Adipocyte (in vitro differentiated cells): Measurements from ENCODE around the gene TERT.
A peak's percentile ranks its signal among the peaks of the same experiment; 100 is the strongest.

Source experiments
- DNase-seq: peaks from one replicate; pipeline ENCODE4 v3.0.0-alpha.2; 2015; ENCODE audit warnings: low read depth
- H3K27me3 ChIP-seq: replicated peaks from 2 replicates; pipeline ENCODE4 v1.7.0; 2013; ENCODE audit warnings: mild to moderate bottlenecking, low read length, moderate library complexity; ENCODE audit not compliant: control insufficient read depth, insufficient read depth
- H3K36me3 ChIP-seq: 2 replicates; pipeline ENCODE4 v1.7.0; 2013; ENCODE audit warnings: low read length, mild to moderate bottlenecking, moderate library complexity; ENCODE audit not compliant: control insufficient read depth, insufficient read depth, severe bottlenecking
- H3K4me1 ChIP-seq: 2 replicates; pipeline ENCODE4 v1.7.0; 2013; ENCODE audit warnings: mild to moderate bottlenecking, low read length, moderate library complexity; ENCODE audit not compliant: control insufficient read depth, insufficient read depth
- H3K4me3 ChIP-seq: 2 replicates; pipeline ENCODE4 v1.7.0; 2013; ENCODE audit warnings: mild to moderate bottlenecking, low read length, moderate library complexity
- H3K9ac ChIP-seq: 2 replicates; pipeline ENCODE4 v1.7.0; 2013; ENCODE audit warnings: mild to moderate bottlenecking, low read length, moderate library complexity
- H3K9me3 ChIP-seq: 2 replicates; pipeline ENCODE4 v1.7.0; 2013; ENCODE audit warnings: mild to moderate bottlenecking, low read length, moderate library complexity; ENCODE audit not compliant: control insufficient read depth

TERT gene

DNA sequence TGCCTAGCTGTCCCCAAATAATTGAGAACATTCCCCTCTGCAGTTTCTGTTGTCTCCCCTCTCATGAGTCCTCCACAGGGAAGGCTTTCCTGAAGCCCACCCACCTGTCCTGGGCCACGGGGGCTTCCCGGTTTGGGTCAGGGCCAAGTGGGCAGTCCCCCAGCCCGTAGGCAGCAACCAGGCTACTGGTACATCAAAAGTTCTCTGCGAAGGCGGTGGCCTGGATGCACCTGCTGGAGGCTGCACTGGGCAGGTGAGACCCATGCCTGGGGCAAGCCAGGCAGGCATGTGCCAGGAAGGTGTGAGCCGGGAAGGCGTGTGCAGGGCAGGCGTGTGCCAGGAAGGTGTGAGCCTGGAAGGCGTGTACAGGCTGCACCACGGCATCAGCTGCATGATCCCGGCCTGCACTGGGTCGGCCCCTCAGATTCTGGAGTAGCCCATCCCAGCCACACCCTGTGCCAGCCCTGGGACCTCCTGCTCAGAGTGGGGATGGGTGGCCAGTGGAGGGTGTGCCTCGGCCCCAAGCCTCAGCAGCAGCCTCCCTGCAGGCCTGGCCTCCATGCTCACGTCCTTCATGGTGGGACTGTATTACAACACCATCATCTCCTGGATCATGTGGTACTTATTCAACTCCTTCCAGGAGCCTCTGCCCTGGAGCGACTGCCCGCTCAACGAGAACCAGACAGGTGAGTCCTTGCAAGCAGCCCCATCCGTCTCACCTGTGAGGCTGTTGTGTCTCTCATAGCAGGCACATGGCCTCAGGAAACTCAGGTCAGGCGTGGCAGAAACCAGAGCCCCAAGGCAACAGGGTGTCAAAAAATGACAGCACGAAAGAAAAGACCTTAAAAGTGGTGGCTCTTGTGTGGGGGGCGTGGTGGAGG is 84.7 kb downstream of the TERT start:
- Histone ChIP-seq H3K9ac (no peak overlapping the region), H3K4me3 (no peak overlapping the region), H3K27me3 (peaks cover 39% of the 10 kb centered on the region), H3K4me1 (no peaks in the 10 kb centered on the region), H3K36me3 (no peaks in the 10 kb centered on the region), H3K9me3 (no peaks in the 10 kb centered on the region)
- DNase-seq: no peak

- Histone ChIP-seq H3K4me1 (no peaks in the 10 kb centered on the region), H3K36me3 (no peaks in the 10 kb centered on the region), H3K9me3 (no peaks in the 10 kb centered on the region), H3K9ac (no peak overlapping the region), H3K27me3 (peaks cover 42% of the 10 kb centered on the region), H3K4me3 (no peak overlapping the region)
- DNase-seq: no peak
Measured at GRCh38 chr5:1209489-1209852, 85.4 kb downstream of the TERT start.

DNA sequence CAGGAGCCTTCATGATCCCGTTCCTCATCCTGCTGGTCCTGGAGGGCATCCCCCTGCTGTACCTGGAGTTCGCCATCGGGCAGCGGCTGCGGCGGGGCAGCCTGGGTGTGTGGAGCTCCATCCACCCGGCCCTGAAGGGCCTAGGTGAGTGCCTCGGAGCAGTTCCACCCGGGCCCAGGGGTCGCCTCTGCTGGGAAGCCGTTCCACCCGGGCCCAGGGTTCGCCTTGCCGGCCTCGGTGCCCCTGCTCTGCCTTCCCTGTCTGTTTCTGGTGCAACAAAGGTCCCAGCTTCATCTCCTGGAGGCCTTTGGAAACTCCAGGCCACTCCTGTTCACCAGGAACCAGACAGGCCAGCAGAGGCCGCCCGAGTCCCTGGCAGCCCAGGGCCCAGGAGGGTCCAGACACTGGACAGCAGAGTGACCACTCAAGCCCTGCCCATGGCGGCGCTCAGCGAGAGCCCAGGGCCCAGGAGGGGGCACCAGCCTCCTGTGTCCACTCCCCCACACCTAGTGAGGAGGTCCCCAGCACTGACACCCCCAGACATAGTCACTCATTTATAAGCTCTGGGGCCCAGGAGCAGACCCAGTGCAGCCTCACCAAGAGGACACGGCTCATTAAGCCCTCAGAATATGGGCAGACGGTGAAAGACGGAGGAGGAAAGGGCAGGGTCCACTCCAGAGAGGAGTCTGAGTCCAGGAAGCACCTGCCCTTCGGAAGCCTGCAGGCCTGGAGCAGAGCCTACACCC is 86.0 kb downstream of the TERT start:
- no peak for DNase-seq
- H3K9ac ChIP-seq: no peak overlapping the region
- no peaks in the 10 kb centered on the region for H3K4me1 ChIP-seq
- peaks cover 47% of the 10 kb centered on the region for H3K27me3 ChIP-seq
- no peaks in the 10 kb centered on the region for H3K36me3 ChIP-seq
- H3K9me3 ChIP-seq: no peaks in the 10 kb centered on the region
- H3K4me3 ChIP-seq: no peak overlapping the region

DNA sequence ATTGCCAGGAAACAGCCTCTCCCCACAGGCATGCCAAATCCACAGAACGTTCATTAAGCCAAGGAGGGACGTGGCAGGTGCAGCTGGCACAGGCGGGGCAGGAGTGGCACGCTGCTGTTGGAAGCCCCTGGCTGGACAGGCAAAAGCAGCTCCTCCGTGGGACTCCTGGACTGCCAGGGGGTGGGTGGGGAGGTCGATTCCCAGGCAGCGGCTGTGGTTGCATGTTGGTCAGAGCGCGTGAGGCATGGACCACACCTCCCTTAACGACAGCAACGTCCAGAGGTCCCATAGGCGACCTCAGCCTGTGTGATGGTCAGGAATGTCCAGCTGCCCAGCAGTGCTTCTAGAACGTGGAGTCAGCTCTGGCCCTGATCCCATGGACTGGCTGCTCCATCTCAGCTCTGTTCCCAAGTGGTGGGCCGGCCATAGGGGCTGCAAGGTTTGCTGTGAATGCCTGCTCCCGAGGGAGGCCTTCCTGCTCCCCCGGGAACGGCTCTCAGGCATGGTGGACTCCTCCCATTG is 86.6 kb downstream of the TERT start:
- DNase-seq: no peak
- Histone ChIP-seq H3K9ac (no peak overlapping the region), H3K27me3 (peaks cover 53% of the 10 kb centered on the region), H3K4me3 (no peak overlapping the region), H3K36me3 (no peaks in the 10 kb centered on the region), H3K4me1 (no peaks in the 10 kb centered on the region), H3K9me3 (no peaks in the 10 kb centered on the region)

GRCh38 chr5:1207555-1207954 is 87.3 kb downstream of the TERT start:
- no peak for DNase-seq
- H3K36me3 ChIP-seq: no peaks in the 10 kb centered on the region
- peaks cover 53% of the 10 kb centered on the region for H3K27me3 ChIP-seq
- no peaks in the 10 kb centered on the region for H3K9me3 ChIP-seq
- H3K4me1 ChIP-seq: no peaks in the 10 kb centered on the region
- H3K4me3 ChIP-seq: no peak overlapping the region
- H3K9ac ChIP-seq: no peak overlapping the region

DNA sequence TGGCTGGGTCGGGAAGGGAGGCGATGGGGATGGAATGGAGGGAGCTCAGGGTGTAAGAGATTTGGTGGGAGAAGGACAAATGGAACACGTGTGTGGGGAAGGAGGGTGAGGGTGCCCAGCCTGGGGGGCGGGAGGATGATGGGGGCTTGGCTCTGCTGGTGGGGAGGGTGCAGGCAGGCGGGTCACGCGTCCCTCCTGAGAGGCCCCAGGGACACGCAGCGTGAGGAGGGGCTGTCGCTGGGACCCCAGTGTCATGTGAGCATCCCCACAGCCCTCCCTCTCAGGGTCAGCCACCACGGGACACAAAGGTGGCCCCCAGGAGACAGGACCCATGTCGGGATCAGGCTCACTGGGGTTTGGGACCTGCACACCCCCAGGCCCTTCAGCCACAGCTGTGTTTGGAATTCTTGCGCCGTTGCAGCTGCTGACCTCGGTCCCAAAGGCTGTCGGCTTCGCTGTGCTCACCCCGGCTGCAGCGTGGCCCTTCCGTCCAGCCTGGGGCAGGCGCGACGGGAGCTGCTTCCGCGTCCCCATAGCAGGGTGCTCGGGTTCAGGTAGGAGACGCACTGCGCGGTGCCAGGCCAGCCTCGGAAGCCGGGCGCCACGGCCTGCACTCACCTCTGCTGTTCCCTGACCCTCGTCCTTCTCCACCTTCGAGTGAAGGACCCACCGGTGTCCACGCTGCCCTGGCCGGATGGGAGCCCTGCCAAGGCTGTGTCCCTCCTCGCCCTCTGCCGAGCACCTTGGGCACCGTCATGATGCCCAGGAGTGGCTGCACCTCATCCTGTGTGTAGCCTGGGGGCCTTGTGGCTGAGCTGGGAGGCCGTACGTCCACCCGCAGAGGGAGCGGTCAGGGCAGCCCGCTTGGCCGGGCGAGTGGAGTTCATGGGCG is 88.1 kb downstream of the TERT start:
- Histone ChIP-seq H3K4me1 (no peaks in the 10 kb centered on the region), H3K27me3 (peaks cover 57% of the 10 kb centered on the region), H3K9me3 (no peaks in the 10 kb centered on the region), H3K4me3 (no peak overlapping the region), H3K36me3 (no peaks in the 10 kb centered on the region), H3K9ac (no peak overlapping the region)
- DNase-seq: no peak

GRCh38 chr5:1205255-1206180 is 89.3 kb downstream of the TERT start:
- Histone ChIP-seq H3K4me1 (no peaks in the 10 kb centered on the region), H3K4me3 (no peak overlapping the region), H3K9me3 (no peaks in the 10 kb centered on the region), H3K9ac (no peak overlapping the region), H3K27me3 (peaks cover 58% of the 10 kb centered on the region), H3K36me3 (no peaks in the 10 kb centered on the region)
- no peak for DNase-seq

- Histone ChIP-seq H3K4me1 (no peaks in the 10 kb centered on the region), H3K27me3 (peaks cover 59% of the 10 kb centered on the region), H3K4me3 (no peak overlapping the region), H3K9ac (no peak overlapping the region), H3K36me3 (no peaks in the 10 kb centered on the region), H3K9me3 (no peaks in the 10 kb centered on the region)
- DNase-seq: peak; percentile 22
Measured at GRCh38 chr5:1204693-1205242, 90.1 kb downstream of the TERT start.

DNA sequence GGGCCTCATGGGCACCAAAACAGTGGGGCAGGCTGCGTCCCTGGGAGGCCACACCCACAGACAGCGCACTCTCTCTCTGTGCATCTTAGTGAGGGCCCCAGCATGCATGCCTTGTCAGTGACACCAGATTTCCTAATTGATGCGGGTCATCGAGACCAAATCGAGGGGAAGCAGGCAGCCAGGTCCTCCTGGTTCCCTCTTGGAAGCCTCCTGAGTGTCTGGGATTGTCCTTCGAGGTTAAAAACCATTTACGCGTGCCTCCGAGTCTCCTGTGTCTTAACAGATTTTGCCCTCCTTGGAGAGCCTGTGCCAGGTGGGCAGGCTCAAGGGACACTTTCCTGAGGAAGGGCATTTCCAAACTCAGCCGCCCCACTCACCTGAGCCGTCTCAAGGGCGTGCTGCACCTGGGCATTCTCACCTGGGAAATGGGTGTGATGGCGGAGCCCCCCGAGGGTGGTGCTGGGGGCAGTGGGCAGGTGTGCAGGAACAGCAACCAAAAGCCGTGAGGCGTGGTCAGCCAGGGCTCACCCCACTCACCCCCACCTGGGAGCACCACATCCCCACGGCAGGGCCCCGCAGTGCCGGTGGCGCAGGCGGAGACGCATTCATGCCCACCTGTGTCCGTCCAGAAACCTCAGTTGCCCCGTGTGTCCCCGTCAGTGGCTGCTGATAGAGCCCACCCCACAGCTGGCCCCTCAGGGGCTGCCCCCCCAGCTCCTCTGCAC is 90.7 kb downstream of the TERT start:
- Histone ChIP-seq H3K27me3 (peaks cover 59% of the 10 kb centered on the region), H3K9me3 (no peaks in the 10 kb centered on the region)

More for the DNA sequence above, 90.7 kb downstream of the TERT start:
- H3K36me3 ChIP-seq: no peaks in the 10 kb centered on the region
- no peaks in the 10 kb centered on the region for H3K4me1 ChIP-seq
- no peak overlapping the region for H3K9ac ChIP-seq
- H3K4me3 ChIP-seq: no peak overlapping the region
- DNase-seq: no peak
